Measurements from ENCODE around the gene SLC25A45. TPM values are rescaled to one million over a fixed set of nuclear protein-coding genes. Genes with fewer than 3 reads are reported as not detected.

Gene SLC25A45
- total and polyA plus RNA-seq, 2 of the 4 experiments (the other 2 are of a cell fraction), result 0.72 to 1.2 TPM

- ChIA-PET CTCF (no interaction called here), POLR2A (ENCODE audit: unreplicated experiment) (interaction anchor here (0.5 kb wide), 1 partner anchor 191 kb away, joined by 6 read pairs; no protein-coding TSS in a partner anchor)
- Histone ChIP-seq H2AK5ac (ENCODE audit: low read depth, low read length) (no peak overlapping the region), H4K8ac (ENCODE audit: low read depth in 2 of 2, low read length in 2 of 2) (no peak overlapping the region), H3K4me3 (ENCODE audit: insufficient read depth, low read depth, low read length) (no peak overlapping the region), H2BK5ac (ENCODE audit: low read depth, low read length, poor library complexity, severe bottlenecking) (no peak overlapping the region), H2BK120ac (ENCODE audit: low read depth, low read length) (no peak overlapping the region), H3K4me1 (ENCODE audit: control insufficient read depth, insufficient read depth, low read length) (no peaks in the 10 kb centered on the region), H3K9me1 (ENCODE audit: insufficient read depth, low read length) (peaks cover 4% of the 10 kb centered on the region), H3K36me3 (ENCODE audit: control insufficient read depth, insufficient read depth, low read length) (peaks cover 63% of the 10 kb centered on the region), H2BK15ac (ENCODE audit: low read depth, low read length) (no peak overlapping the region), H3K18ac (ENCODE audit: low read depth, low read length) (no peak overlapping the region), H3K27me3 (ENCODE audit: control insufficient read depth, insufficient read depth, low read length) (no peaks in the 10 kb centered on the region), H2BK20ac (ENCODE audit: low read depth, low read length) (no peak overlapping the region), H3K56ac (ENCODE audit: extremely low read depth, insufficient read depth, low read length) (no peak overlapping the region), H3K23ac (ENCODE audit: low read depth, low read length) (no peak overlapping the region), H3K9me3 (ENCODE audit: control insufficient read depth, insufficient read depth, low read length) (no peaks in the 10 kb centered on the region), H3K9ac (ENCODE audit: low read depth, low read length) (no peak overlapping the region), H3K14ac (replicated peaks; ENCODE audit: low read depth, low read length) (no peak overlapping the region), H4K91ac (ENCODE audit: insufficient read depth, low read depth, low read length) (no peak overlapping the region), H3K4me2 (ENCODE audit: low read depth, low read length) (no peak overlapping the region), H3K27ac (ENCODE audit: insufficient read depth, low read length) (no peak overlapping the region), H2AFZ (replicated peaks; ENCODE audit: low read length, poor library complexity) (no peak overlapping the region), H4K5ac (ENCODE audit: low read depth, low read length) (no peak overlapping the region), H3K79me1 (ENCODE audit: low read depth in 1 of 2, low read length in 2 of 2) (peaks cover 9 to 43% of the 10 kb centered on the region in 2 experiments), H2AK9ac (replicated peaks; ENCODE audit: low read depth, low read length, poor library complexity) (no peak overlapping the region), H3K4ac (ENCODE audit: low read depth, low read length) (no peak overlapping the region), H4K20me1 (ENCODE audit: insufficient read depth, low read length) (peaks cover 7% of the 10 kb centered on the region)
- no TSS peak for BruUV-seq (replicated peaks)
- 94% methylated on average over 5 of the region's 17 CpGs; no CpG with 5 or more reads in 1 of the 2 experiments for WGBS, 2 experiments (ENCODE audit: extremely low coverage in 2 of 2, insufficient read length in 1 of 2)
- in situ Hi-C loops (cut with MboI; ENCODE audit: low sequenced_read_pairs), result no loop called here
- no peak for ATAC-seq (ENCODE audit: low read depth)
- dilution Hi-C loops (cut with HindIII; ENCODE audit: low sequenced_read_pairs, unreplicated experiment), result no loop called here
- intact Hi-C loops (cut with micrococcal nuclease), result no loop called here
- DNase-seq, result no peak
- TF ChIP-seq CHD1 (IDR thresholded peaks at IDR 0.05; ENCODE audit: low read depth, low read length) (no peak), MAZ (IDR thresholded peaks at IDR 0.05; ENCODE audit: borderline replicate concordance, low read depth, low read length) (no peak), MAFK (IDR thresholded peaks at IDR 0.05; ENCODE audit: low read depth, low read length) (no peak), MXI1 (IDR thresholded peaks at IDR 0.05; ENCODE audit: borderline replicate concordance, low read depth, low read length) (no peak), CTCF (conservative IDR thresholded peaks at IDR 0.05; ENCODE audit: low read depth, low read length) (no peak), BHLHE40 (IDR thresholded peaks at IDR 0.05; ENCODE audit: low read depth, low read length) (no peak), POLR2A (IDR thresholded peaks at IDR 0.05; ENCODE audit: low read depth, low read length) (no peak), RCOR1 (IDR thresholded peaks at IDR 0.05; ENCODE audit: insufficient replicate concordance, low read length) (no peak), NFE2L2 (IDR thresholded peaks at IDR 0.05; ENCODE audit: low read depth, low read length) (no peak), SMC3 (IDR thresholded peaks at IDR 0.05; ENCODE audit: low read depth, low read length) (no peak), FOS (IDR thresholded peaks at IDR 0.05; ENCODE audit: low read depth, low read length) (no peak), RAD21 (IDR thresholded peaks at IDR 0.05; ENCODE audit: low read length) (no peak)
- TF ChIP-seq, protein P1, sequence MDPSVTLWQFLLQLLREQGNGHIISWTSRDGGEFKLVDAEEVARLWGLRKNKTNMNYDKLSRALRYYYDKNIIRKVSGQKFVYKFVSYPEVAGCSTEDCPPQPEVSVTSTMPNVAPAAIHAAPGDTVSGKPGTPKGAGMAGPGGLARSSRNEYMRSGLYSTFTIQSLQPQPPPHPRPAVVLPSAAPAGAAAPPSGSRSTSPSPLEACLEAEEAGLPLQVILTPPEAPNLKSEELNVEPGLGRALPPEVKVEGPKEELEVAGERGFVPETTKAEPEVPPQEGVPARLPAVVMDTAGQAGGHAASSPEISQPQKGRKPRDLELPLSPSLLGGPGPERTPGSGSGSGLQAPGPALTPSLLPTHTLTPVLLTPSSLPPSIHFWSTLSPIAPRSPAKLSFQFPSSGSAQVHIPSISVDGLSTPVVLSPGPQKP (IDR thresholded peaks at IDR 0.05; ENCODE audit: borderline replicate concordance, low read depth, low read length), result no peak
Measured at GRCh38 chr11:65400307-65401072, 18.0 kb upstream of the SLC25A45 start.
